ENCODE data around the gene SKAP2.

GRCh38 chr7:26900251-26900650, 35.9 kb upstream of the SKAP2 start:
- TF ChIP-seq CTCF (conservative IDR thresholded peaks at IDR 0.05; ENCODE audit: low read depth, low read length) (no peak), SMC3 (IDR thresholded peaks at IDR 0.05; ENCODE audit: low read depth, low read length) (no peak), POLR2A (IDR thresholded peaks at IDR 0.05; ENCODE audit: low read depth, low read length) (no peak), RFX5 (IDR thresholded peaks at IDR 0.05; ENCODE audit: low read depth, low read length) (no peak)
